Right renal pelvis (tissue), 4 donors: ENCODE measurements around the gene STK32A. TPM values are rescaled to one million over a fixed set of nuclear protein-coding genes. Genes with fewer than 3 reads are reported as not detected.

Source experiments
- DNase-seq, 4 donors: peaks; one replicate each; pipeline ENCODE4 v3.0.0-alpha.2; 2013; ENCODE audit warnings: low read depth in 4 of 4, low spot score in 3 of 4, missing footprints in 1 of 4
- polyA plus RNA-seq, 4 donors: library from polyadenylated mRNA; unstranded; fragments of 120-200 nt; gene quantifications; one replicate each; pipeline ENCODE4 v1.2.1, GENCODE V29; 2013; ENCODE audit not compliant: insufficient read length in 4 of 4

STK32A gene
- polyA plus RNA-seq, 4 donors, result 11.3 to 13.7 (median 13.1) TPM

DNA sequence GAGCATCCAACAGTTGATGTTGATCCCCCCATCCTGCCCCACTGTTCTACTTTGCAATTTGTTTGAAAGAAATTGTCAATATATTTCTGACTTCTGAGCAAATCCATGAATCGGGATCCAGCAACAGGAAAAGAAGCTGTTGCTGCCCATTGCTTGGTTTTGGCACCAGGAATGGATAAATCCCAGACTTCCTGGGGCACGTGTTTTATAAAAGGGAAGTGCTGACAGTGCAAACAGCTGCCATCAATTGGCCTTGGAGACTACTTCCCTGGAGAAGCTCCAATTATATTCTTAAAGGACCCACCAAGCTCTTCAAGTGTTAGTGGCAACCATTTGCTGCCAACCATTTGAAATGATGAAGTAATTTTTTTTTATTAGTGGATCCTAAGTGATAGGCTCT, 13.7 kb downstream of the STK32A start:
- no peak for DNase-seq

DNA sequence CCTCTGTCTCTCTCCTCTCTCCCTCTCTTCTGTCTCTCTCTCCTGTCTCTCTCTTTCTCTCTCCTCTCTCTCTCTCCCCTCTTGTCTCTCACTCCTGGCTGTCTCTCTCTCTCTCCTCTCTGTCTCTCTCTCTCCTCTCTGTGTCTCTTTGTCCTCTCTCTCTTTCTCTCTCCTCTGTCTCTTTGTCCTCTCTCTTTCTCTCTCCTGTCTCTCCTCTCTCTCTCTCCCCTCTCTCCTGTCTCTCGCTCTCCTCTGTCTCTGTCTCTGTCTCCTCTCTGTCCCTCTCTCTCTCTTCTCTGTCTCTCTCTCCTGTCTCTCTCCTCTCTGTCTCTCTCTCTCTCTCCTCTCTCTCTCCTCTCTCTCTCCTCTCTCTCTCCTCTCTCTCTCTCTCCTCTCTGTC, 25.0 kb downstream of the STK32A start:
- no peak for DNase-seq

DNA sequence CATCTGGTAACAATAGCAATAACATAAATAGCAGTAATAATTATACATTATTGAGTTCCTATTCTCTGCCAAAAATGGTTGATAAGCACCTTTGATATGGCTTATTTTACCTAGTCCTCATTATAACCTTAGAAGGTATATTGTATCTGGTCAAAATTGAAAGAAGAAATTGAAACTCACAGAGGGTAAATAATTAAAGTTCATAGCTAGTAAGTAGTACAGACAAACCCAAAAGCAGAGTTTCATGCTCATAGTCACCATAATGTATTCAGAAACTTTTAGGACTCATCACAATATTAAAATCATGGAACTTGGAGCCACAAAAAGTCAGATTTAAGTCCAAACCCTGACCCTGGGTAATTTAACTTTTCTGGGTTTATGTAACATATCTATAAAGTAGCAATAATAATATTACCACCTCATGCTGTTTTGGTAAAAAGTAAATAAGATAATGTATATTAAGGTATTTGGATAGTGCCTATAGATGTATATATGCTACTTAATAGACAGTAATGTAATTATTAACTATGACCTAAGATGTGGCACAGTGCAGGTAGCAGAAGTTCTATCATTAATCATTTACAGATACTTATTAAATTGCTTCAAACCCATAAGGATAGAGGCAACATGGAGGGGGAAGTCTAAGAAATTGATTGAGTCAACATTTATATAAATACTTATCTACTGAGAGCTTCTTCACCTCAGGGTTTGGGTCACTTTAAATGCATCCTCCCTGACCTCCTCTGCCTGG, 32.4 kb downstream of the STK32A start:
- no peak for DNase-seq

DNA sequence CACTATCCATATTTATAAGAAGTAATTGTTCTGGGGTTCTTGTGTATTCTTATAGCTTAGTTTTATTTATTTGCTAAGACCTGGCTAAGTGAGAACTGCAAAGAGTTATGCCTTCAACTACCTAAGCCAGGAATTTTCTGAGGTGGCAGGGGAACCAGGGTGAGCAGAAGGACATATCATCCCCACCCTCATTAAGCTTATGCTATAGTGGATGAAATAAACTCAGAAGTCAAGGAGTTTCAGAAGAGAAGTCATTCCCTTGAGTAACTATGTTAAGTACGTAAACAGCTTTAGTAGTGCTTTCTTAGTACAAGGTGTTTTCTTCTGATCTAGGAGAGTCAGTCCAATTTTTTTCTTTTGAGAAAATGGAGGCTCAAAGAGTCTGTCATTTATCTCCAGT, 41.7 kb downstream of the STK32A start:
- DNase-seq, result no peak

DNA sequence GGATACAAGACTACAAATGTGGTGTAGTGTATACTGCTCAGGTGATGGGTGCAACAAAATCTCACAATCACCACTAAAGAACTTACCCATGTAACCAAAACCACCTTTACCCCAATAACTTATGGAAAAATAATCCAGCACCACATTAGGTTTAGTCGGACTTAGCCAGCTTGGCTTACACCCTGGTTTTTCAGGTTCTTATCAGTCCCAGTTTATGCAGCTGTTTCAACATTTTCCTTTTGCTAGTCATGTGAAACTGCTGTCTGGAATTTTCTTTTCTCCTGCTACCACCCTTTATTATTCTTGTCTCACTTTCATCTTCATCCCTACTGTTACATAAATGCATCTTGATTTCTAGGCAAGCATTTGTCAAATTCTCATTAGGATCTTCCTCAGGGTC, 51.5 kb downstream of the STK32A start:
- no peak for DNase-seq

DNA sequence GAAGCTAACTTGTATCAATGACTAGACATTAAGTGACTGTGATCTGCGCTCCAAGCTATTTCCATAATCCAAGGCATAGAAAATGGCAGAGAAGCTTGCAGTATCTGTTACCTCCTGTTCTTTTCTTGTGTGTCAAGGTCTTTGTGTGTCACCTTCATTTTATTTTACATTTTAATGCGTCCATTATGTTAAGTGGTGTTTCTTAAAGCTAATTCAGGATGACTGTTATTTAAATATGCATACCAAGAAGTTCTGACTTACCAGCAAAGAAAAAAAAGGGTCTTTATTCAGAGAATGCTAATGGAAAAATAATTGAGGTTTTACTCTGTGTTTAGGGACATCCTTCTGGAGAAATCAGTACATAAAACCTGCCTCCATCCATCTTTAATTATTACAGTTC, 52.3 kb downstream of the STK32A start:
- DNase-seq, result no peak

DNA sequence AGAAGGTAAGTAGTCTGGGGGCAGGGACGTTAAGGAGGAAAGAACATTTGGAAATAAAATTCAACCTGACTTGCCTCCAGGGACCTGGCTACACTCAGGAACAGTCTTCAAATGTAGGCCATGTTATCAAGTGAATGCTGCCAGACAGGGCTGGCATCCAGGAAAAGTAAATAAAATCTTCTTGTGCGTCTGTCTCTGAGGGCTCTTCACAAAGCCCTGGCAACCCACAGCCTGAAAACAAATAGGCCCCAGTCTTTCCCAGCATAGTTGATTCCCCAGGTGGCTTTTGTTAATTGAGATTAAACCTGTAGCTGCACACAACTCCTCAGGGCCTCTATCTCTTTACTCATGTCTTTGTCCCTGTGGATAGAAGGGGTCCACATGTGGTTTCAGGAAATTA, 55.4 kb downstream of the STK32A start:
- DNase-seq, result no peak

DNA sequence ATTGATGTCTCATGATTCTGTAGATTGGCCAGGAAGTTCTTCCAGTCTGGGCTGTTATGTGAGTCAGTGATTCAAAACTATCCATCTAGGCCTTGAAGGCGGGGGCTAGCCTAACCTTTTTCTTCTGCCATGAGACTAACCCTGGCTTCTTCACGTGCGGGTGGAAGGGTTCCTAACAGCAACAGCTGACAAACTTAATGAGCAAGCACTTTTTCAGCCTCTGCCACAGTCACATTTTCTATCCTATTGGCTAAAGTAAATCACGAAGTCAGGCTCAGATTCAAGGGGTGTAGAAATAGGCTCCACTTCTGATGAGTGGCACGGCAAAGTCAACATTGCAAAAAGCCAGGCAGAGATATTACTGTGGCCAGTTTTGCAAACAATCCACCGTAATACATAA, 68.4 kb downstream of the STK32A start:
- no peak for DNase-seq

DNA sequence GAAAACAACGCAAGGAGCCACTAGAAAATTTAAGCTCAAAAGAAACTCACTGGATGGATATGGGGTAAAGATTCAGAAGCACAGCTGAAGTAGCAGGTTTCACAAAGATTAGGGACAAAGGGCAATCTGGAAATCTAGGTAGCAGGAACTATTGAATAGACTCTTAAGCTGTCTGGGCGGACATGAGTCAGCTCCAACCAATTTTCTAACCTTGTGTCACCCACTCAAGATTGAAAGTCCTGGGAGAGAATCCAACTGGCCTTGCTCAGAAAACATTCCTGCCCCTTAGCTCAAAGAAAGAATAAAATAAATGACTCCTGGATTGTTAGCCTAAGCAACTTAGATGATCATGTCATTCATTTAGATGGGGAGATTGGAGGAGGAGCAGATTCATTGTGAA, 69.2 kb downstream of the STK32A start:
- no peak for DNase-seq

DNA sequence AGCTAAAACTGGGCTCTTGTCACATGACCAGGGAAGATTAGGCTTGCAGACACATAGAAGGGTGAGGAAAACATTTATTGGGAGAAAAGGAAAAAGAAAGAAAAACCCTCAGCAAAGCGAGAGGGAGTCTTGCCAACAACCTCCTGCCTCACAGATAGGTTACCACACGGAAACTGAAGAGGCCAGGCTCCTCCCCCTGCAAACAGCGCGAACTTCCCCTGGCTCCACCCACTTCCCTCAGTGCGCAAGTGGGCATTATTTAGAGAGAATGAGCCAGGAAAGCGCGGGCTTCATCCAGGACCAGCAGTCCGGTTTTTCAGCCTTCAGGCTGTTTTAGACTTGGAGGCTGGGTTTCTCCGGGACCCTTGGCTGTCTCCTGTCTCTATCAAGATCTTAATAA, 70.3 kb downstream of the STK32A start:
- DNase-seq, result no peak

DNA sequence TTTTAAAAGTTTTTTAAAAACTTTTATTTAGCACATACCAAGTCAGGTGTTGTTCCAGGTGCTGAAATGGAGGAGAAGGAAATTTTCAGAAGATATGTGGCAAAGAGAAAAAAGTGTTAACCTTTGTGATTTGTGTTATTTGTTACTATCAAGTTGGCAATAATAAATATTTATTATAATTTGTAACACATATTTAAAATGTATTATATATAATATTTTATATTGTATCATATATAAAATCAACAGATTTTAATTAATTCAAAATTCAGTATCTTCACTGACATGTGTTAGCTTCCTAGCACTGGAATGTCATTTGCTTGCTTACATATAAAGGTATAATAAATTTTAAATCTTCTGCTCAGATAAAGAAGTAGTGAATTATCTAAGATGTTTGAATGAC, 71.5 kb downstream of the STK32A start:
- no peak for DNase-seq

DNA sequence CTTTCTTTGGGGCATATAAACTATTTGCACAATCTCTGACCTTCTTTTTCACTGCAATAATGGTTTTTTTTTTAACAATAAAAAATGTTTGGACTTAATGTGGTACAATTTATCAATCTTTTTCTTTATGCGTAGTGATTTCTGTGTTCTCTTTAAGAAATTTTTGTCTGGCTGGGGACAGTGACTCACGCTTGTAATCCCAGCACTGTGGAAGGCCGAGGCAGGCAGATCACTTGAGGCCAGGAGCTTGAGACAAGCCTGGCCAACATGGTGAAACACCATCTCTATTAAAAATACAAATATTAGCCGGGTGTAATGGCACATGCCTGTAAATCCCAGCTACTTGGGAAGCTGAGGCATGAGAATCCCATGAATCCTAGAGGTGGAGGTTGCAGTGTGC, 72.3 kb downstream of the STK32A start:
- DNase-seq, result no peak

DNA sequence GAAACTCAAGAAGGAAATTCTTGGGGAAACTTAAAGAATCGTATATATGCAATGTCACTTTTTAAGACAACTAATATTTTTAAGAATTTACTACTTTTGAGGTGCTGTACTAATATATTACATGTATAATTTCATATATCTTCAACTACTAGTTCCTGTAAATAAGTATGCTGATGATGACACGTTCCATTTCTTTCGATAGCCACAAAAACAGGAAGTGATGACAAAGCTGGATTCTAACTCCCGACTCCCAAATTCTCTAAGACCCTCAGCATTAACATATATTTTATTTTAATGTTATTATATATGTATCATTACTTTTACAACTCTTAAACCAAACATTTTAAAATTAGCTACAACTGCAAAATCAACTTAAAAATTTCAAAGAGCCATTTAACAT, 74.8 kb downstream of the STK32A start:
- DNase-seq, result no peak

DNA sequence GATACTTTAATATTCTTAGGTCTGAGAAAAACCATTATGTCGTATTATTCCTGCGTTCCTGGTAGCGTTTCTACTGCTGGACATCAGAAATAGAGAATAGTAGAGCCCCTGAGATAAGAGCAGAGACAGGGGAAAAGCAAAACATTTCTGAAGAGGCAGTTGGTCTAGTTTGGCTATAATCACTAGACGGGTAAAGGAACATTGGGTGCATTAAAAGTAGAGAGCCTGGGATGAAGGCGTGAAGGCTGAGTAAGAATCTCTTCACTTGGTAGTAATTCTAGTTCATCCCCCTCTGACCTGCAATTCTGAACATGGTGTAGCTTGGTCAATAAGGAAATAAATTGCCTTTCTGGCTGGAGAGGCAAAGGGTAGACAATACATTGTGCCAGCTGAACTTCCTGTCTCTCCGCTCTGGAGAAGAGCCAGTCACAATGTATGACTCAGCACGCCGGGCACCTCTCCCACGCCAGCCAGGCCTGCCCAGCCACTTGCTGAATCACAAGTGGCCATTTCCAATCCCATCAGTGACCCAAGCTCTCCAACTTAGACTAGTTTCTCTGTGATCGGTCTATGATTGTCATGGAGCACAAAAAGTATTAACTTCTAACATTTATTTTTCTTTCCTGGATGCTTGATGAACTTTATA, 75.4 kb downstream of the STK32A start:
- DNase-seq, result no peak

DNA sequence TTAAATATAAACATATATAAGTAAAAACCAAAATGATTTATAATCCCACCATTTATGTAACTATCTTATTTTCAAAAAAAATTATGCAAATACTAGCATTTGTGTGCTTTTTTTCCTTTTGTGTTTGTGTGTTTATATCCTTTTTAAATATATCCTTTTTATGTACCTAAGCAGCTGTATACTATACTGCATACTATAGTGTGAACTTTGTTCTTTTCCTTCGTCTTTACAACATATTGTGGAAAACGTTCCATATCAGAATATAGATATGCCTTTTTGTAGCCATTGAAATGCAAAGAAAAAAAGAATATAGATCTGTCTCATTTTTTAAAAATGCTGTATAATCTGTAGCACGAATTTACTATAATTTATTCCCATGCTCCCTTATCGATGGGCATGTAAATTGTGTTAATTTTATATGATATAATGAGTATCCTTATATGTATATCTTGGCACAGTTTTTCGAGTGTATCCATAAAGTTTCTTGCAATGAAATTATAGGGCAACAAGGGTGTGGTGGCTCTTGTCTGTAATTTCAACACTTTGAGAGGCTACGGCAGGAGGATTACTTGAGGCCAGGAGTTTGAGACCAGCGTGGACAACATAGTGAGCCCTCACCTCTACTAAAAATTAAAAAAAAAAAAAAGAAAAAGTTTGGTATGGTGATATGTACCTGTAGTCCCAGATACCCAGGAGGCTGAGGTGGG, 83.3 kb downstream of the STK32A start:
- no peak for DNase-seq

DNA sequence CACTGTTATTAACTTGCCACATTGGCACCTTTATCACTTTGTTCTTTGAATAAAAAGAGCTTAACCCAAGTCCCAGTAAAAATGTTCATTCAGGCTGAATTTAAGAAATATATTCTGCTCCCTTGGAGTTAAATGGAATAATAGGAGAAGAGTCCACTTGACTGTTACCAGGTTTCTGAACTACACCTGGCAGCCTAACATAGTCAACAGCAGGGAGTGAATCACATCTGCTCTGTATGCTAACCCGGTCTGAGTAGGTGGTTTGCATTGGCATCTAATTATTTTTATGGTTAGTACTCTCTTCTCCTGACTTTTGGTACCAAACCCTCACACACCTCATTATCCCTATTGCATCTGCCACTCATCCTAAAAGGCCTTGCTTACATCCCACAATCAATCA, 86.7 kb downstream of the STK32A start:
- DNase-seq, result no peak

DNA sequence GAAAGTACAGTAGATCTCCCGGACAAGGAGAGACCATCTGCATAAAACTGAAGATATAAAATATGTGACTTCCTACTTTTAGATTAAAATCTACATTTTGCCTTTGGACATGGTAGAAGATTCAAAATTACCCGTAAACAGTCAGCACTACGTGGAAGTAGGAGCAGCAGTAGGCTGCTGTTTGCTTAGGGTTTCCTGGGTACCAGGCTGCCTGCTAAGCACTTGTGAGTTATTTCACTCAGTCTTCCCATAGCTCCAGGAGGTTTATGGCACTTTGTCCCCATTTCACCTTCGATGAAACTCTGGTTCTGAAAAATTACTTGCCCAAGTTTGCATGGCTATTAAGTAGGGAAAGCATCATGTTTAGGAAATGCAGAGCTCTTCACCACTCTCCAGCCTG, 92.6 kb downstream of the STK32A start:
- no peak for DNase-seq

DNA sequence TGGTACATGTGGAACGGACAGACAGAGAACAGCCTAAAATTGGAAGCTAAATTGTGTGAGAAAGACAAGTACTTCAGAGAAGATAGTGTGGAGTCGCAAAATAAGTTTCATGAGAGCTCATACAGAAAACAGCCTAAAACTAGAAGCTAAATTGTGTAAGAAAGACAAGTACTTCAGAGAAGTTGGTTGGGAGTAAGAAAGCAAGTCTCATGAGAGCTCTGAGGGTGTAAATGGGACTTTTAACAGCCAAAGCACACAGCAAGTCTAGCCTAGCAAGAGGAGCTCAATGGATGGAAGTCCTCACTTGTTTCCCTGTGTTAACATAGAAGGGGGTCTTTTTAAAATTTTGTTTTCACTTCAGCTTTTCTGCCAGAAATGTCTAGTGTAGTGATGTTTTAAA, 93.1 kb downstream of the STK32A start:
- no peak for DNase-seq

DNA sequence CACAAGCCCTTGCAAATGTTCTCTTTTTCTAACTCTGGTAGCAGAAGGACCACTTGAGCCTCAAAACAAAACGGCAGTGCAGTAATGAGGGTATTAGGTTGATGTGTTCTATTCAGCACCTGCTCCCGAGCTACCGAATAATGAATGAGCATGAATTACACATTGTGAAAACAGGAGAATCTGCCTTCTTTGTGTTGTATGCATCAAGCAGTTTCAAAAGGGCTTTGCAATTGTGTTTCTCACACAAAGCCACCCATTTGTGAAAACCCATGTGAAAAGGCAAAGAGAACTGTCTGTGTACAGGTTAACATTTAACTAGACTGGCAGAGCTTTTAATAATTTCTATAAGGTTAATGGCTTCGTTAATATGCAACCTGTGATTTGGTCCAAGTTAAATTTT, 97.8 kb downstream of the STK32A start:
- DNase-seq, result no peak

DNA sequence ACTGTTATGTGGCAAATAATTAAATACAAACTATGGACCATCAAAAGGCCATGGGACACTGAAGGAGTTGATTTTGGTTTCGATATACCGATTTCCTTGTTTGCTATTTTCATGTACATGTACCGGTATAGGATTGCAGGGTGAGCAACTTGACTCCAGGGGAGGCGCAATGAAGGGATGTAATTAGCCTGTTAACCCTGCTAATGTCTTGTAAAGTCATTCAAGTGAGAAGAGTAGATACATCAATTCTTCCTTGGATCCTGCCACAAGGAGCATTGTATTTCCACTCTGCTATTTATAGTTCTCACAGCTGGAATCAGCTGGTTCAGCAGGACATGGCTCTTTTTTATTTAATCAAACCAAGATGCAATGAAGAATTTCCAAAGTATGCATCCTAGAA, 102.0 kb downstream of the STK32A start:
- peak in 2 of 4 donors; percentile 22 to 39 for DNase-seq

DNA sequence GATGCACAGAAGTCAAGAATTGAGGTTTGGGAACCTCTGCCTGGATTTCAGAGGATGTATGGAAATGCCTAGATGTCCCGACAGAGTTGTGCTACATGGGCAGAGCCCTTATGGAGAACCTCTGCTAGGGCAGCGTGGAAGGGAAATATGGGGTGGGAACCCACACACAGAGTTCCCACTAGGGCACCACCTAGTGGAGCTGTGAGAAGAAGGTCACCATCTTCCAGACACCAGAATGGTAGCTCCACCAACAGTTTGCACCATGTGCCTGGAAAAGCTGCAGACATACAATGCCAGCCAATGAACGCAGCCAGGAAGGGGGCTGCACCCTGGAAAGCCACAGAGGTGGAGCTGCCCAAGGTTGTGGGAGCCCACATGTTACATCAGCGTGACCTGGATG, 104.5 kb downstream of the STK32A start:
- DNase-seq, result no peak

DNA sequence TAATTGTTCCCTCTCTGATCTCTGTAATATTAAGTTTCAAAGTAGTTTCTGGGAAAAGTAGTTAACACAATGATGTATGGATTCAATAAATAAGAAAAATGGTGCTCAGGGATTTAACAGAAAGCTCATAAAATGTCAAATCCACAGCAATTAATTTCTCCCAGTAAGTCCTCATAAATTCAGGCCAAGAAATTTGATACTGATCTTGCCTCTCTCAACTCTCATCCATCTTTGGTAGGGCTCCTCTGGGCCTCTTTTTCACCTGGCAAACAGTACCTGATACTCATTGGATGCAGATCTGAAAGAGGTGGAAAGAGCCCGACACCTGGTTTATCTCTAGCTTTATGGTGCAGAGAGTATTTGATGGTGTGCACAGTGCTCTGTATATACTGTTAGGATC, 106.1 kb downstream of the STK32A start:
- no peak for DNase-seq
